Upper lobe of left lung (tissue), 6 donors: ENCODE results near the gene GRP. TPM values are rescaled to one million over a fixed set of nuclear protein-coding genes. Genes with fewer than 3 reads are reported as not detected.
A peak's percentile ranks its signal among the peaks of the same experiment; 100 is the strongest.

Experiments used
- ATAC-seq, 2 donors: fragments of 200-7000 bp; cut with Tn5 transposase; one replicate each; pipeline ENCODE4 v1.9.1; 2022; ENCODE audit warnings: mild to moderate bottlenecking in 2 of 2, moderate library complexity in 2 of 2; ENCODE audit not compliant: low FRiP score in 2 of 2
- DNase-seq, 2 donors: peaks; one replicate each; pipeline ENCODE4 v3.0.0-alpha.2; 2019 to 2020
- H3K27ac ChIP-seq, 4 donors: fragments of 200-600 bp; sonication (generic); one replicate each; pipeline ENCODE4 v1.5.1; 2016 to 2019
- H3K27me3 ChIP-seq, 4 donors: fragments of 200-600 bp; sonication (generic); one replicate each; pipeline ENCODE4 v1.5.1; 2017 to 2019
- H3K36me3 ChIP-seq, 4 donors: fragments of 200-600 bp; sonication (generic); one replicate each; pipeline ENCODE4 v1.5.1; 2016 to 2019
- H3K4me1 ChIP-seq, 4 donors: fragments of 200-600 bp; sonication (generic); one replicate each; pipeline ENCODE4 v1.5.1; 2018 to 2019
- H3K4me3 ChIP-seq, 4 donors: fragments of 200-600 bp; sonication (generic); one replicate each; pipeline ENCODE4 v1.5.1; 2017 to 2019; ENCODE audit warnings: mild to moderate bottlenecking in 2 of 4, moderate library complexity in 1 of 4
- H3K9me3 ChIP-seq, 4 donors: fragments of 200-600 bp; sonication (generic); one replicate each; pipeline ENCODE4 v1.5.1; 2018 to 2019
- EP300 ChIP-seq, 4 donors: sonication (generic); formaldehyde crosslinking; IDR thresholded peaks; one replicate each; pipeline ENCODE4 v1.5.1; 2017; ENCODE audit warnings: antibody characterized with exemption in 4 of 4, control low read depth in 2 of 4
- POLR2A ChIP-seq, 4 donors: fragments of 450-650 bp; IDR thresholded peaks; one replicate each; pipeline ENCODE4 v1.5.1; 2016 to 2017; ENCODE audit warnings: antibody characterized with exemption in 4 of 4, mild to moderate bottlenecking in 2 of 4
- POLR2AphosphoS5 ChIP-seq, 2 donors: sonication (generic); formaldehyde crosslinking; IDR thresholded peaks; one replicate each; pipeline ENCODE4 v1.5.1; 2017; ENCODE audit warnings: antibody characterized with exemption in 2 of 2
- WGBS, 2 donors: methylation state at CpG; one replicate each; pipeline ENCODE4 v1.1.5; 2017 to 2018; 5-methylcytosine and 5-hydroxymethylcytosine counted together
- total RNA-seq, 6 donors: library from RNA; depleted of rRNA in 4 of 6; stranded (reverse); fragments of >200 nt in 4 of 6; gene quantifications; one replicate each; pipeline versions ENCODE4 v1.1.0 to v1.2.1, GENCODE V29; 2016 to 2021
- TF ChIP-seq, protein P1 (sequence below), 6 experiments: fragments of 450-650 bp in 4 of 6; fragments of 200-600 bp in 2 of 6; sonication (generic) in 2 of 6; IDR thresholded peaks; one replicate each; pipeline ENCODE4 v1.5.1; 2016 to 2019; ENCODE audit warnings: antibody characterized with exemption in 6 of 6
- donor health status: DM: no; HTN: no; CAD: no; lungs with moderate emphysema.
- donor health status: DM: no; HTN: yes; CAD: no; lungs with severe emphysema.

The GRP gene
- total RNA-seq, 6 donors from 2014 or later: 2.3 to 3.5 TPM; not detected in 4

- ATAC-seq: no peak
- H3K27ac ChIP-seq: no peak overlapping the region
- H3K36me3 ChIP-seq: no peaks in the 10 kb centered on the region
- H3K9me3 ChIP-seq: no peaks in the 10 kb centered on the region
- 89 to 93% methylated on average over 4 of the region's 4 CpGs for WGBS, 2 donors
- DNase-seq: no peak
- TF ChIP-seq, protein P1, sequence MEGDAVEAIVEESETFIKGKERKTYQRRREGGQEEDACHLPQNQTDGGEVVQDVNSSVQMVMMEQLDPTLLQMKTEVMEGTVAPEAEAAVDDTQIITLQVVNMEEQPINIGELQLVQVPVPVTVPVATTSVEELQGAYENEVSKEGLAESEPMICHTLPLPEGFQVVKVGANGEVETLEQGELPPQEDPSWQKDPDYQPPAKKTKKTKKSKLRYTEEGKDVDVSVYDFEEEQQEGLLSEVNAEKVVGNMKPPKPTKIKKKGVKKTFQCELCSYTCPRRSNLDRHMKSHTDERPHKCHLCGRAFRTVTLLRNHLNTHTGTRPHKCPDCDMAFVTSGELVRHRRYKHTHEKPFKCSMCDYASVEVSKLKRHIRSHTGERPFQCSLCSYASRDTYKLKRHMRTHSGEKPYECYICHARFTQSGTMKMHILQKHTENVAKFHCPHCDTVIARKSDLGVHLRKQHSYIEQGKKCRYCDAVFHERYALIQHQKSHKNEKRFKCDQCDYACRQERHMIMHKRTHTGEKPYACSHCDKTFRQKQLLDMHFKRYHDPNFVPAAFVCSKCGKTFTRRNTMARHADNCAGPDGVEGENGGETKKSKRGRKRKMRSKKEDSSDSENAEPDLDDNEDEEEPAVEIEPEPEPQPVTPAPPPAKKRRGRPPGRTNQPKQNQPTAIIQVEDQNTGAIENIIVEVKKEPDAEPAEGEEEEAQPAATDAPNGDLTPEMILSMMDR (IDR thresholded peaks at IDR 0.05): no peak
- no peak for TF ChIP-seq POLR2AphosphoS5 (IDR thresholded peaks at IDR 0.05)
- no peak for TF ChIP-seq POLR2A (IDR thresholded peaks at IDR 0.05)
- TF ChIP-seq EP300 (IDR thresholded peaks at IDR 0.05): no peak
- no peaks in the 10 kb centered on the region for H3K4me1 ChIP-seq
- no peaks in the 10 kb centered on the region for H3K27me3 ChIP-seq
- H3K4me3 ChIP-seq: no peak overlapping the region
Observed at GRCh38 chr18:59210299-59210698, 9.7 kb upstream of the GRP start.

GRCh38 chr18:59211629-59212028 is 8.3 kb upstream of the GRP start:
- Histone ChIP-seq H3K9me3 (no peaks in the 10 kb centered on the region), H3K4me1 (no peaks in the 10 kb centered on the region), H3K4me3 (no peak overlapping the region), H3K36me3 (no peaks in the 10 kb centered on the region), H3K27ac (no peak overlapping the region), H3K27me3 (no peaks in the 10 kb centered on the region)
- 88 to 100% methylated on average over 2 of the region's 2 CpGs for WGBS, 2 donors
- DNase-seq: no peak
- no peak for ATAC-seq
- TF ChIP-seq POLR2AphosphoS5 (IDR thresholded peaks at IDR 0.05): no peak

DNA sequence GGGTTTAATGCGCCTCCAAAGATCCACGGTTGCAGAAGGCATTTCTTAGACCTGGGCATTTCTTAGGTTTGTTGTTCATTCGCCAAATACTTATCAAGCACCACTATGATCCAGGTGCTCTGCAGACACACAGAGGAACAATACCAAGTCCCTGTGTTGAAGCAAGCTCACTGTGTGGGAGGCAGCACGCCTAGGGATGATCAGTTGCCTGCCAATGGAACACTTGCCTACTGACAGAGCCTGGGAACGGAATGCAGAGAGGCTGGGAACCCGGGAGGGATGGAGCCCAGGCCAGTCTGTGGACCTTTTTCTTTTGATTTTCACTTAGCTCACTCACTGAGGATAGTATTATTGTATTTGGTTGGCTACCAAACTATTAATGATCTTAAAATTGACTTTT is 1.9 kb upstream of the GRP start:
- peaks cover 0 to 19% (median 8%) of the 10 kb centered on the region in 4 donors for H3K27me3 ChIP-seq
- DNase-seq (no peak), ATAC-seq (no peak)
- TF ChIP-seq, protein P1 (IDR thresholded peaks at IDR 0.05): no peak
- TF ChIP-seq POLR2A (IDR thresholded peaks at IDR 0.05): no peak
- TF ChIP-seq POLR2AphosphoS5 (IDR thresholded peaks at IDR 0.05): no peak
- no peak for TF ChIP-seq EP300 (IDR thresholded peaks at IDR 0.05)
- H3K4me3 ChIP-seq: no peak overlapping the region
- H3K4me1 ChIP-seq: peaks cover 0 to 18% (median 0%) of the 10 kb centered on the region in 4 donors
- 75 to 77% methylated on average over 6 of the region's 6 CpGs for WGBS, 2 donors
- H3K27ac ChIP-seq: no peak overlapping the region
- H3K9me3 ChIP-seq: no peaks in the 10 kb centered on the region
- H3K36me3 ChIP-seq: no peaks in the 10 kb centered on the region

DNA sequence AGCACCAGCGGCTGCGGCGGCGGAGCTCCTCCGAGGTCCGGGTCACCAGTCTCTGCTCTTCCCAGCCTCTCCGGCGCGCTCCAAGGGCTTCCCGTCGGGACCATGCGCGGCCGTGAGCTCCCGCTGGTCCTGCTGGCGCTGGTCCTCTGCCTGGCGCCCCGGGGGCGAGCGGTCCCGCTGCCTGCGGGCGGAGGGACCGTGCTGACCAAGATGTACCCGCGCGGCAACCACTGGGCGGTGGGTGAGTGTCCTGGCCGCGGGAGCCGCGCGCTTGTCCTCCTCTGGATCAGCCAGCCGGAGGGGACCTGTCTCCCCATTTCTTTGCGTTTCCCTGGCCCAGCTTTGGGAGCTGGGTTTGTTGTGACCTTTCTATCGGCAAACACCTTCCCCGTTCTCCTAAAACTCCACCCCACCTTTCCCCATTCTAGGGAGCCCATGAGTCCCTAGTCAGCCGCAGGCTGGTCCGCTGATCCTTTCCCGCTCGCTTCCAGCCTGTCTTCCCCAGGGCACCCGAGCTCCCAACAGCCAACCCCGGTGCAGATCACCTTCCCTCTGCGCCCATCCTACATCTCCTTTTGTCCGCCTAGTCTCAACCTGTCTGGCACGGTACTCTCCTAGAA is 316 bp downstream of the GRP start:
- no peak for ATAC-seq
- Histone ChIP-seq H3K36me3 (no peaks in the 10 kb centered on the region), H3K4me3 (peak overlapping the region in 2 of 4 donors; percentile 7 to 17), H3K27me3 (peaks cover 0 to 19% (median 8%) of the 10 kb centered on the region in 4 donors), H3K9me3 (no peaks in the 10 kb centered on the region), H3K4me1 (peaks cover 0 to 18% (median 0%) of the 10 kb centered on the region in 4 donors), H3K27ac (no peak overlapping the region)
- 5% methylated on average over 13 to 33 of the region's 46 CpGs for WGBS, 2 donors
- DNase-seq: peak in 1 of 2 donors; percentile 71
- TF ChIP-seq POLR2A (IDR thresholded peaks at IDR 0.05) (no peak), EP300 (IDR thresholded peaks at IDR 0.05) (no peak), POLR2AphosphoS5 (IDR thresholded peaks at IDR 0.05) (no peak)
- TF ChIP-seq, protein P1 (IDR thresholded peaks at IDR 0.05): no peak

GRCh38 chr18:59220784-59221765 is 1.1 kb downstream of the GRP start:
- Histone ChIP-seq H3K36me3 (no peaks in the 10 kb centered on the region), H3K9me3 (no peaks in the 10 kb centered on the region), H3K27ac (no peak overlapping the region), H3K4me3 (peak overlapping the region in 2 of 4 donors; percentile 7 to 17), H3K27me3 (peaks cover 0 to 19% (median 8%) of the 10 kb centered on the region in 4 donors), H3K4me1 (peaks cover 0 to 18% (median 0%) of the 10 kb centered on the region in 4 donors)
- DNase-seq (peak in 1 of 2 donors; percentile 53), ATAC-seq (no peak)
- TF ChIP-seq, protein P1 (IDR thresholded peaks at IDR 0.05): no peak
- TF ChIP-seq EP300 (IDR thresholded peaks at IDR 0.05) (no peak), POLR2A (IDR thresholded peaks at IDR 0.05) (no peak), POLR2AphosphoS5 (IDR thresholded peaks at IDR 0.05) (no peak)
- 3 to 6% methylated on average over 26 to 47 of the region's 47 CpGs for WGBS, 2 donors
